Tibial nerve (tissue), 4 donors: Measurements from ENCODE around the gene TMPRSS12. TPM values are rescaled to one million over a fixed set of nuclear protein-coding genes. Genes with fewer than 3 reads are reported as not detected.
"Not testable (repeated sequence)": the region's sequence is repeated elsewhere in the genome, so short reads cannot be mapped to it uniquely, and the experiment has no call there.

Source experiments
- DNase-seq, 2 donors: peaks; one replicate each; pipeline ENCODE4 v3.0.0-alpha.2; 2019; ENCODE audit warnings: low spot score in 2 of 2
- H3K27ac ChIP-seq, 4 donors: fragments of 200-600 bp; sonication (generic) in 3 of 4; one replicate each; pipeline ENCODE4 v1.5.1; 2017 to 2019; ENCODE audit warnings: mild to moderate bottlenecking in 1 of 4
- H3K27me3 ChIP-seq, 2 donors: fragments of 200-600 bp; sonication (generic) in 1 of 2; one replicate each; pipeline versions ENCODE4 v1.5.1 to v1.6.0; 2017 to 2019
- H3K36me3 ChIP-seq, 3 donors: fragments of 200-600 bp; sonication (generic); one replicate each; pipeline ENCODE4 v1.5.1; 2018 to 2019
- H3K4me1 ChIP-seq, 4 donors: fragments of 200-600 bp; sonication (generic) in 3 of 4; one replicate each; pipeline ENCODE4 v1.5.1; 2017 to 2019
- H3K4me3 ChIP-seq, 4 donors: fragments of 200-600 bp; sonication (generic) in 3 of 4; one replicate each; pipeline ENCODE4 v1.5.1; 2017 to 2019; ENCODE audit warnings: mild to moderate bottlenecking in 1 of 4, moderate library complexity in 1 of 4
- H3K9me3 ChIP-seq, 4 donors: fragments of 200-600 bp; sonication (generic) in 3 of 4; one replicate each; pipeline ENCODE4 v1.5.1; 2017 to 2019
- EP300 ChIP-seq, 2 donors: sonication (generic); formaldehyde crosslinking; IDR thresholded peaks; one replicate each; pipeline ENCODE4 v1.6.1; 2017; ENCODE audit warnings: antibody characterized with exemption in 2 of 2, mild to moderate bottlenecking in 1 of 2
- POLR2A ChIP-seq, 2 donors: fragments of 450-650 bp; IDR thresholded peaks; one replicate each; pipeline ENCODE4 v1.6.1; 2017; ENCODE audit warnings: antibody characterized with exemption in 2 of 2, mild to moderate bottlenecking in 2 of 2, moderate library complexity in 2 of 2
- WGBS, 2 donors: methylation state at CpG; one replicate each; pipeline ENCODE4 v1.1.5; 2018; 5-methylcytosine and 5-hydroxymethylcytosine counted together
- total RNA-seq, 4 donors: library from RNA; depleted of rRNA; stranded (reverse); fragments of >200 nt; gene quantifications; one replicate each; pipeline ENCODE4 v1.1.0, GENCODE V29; 2016
- TF ChIP-seq, protein P1 (sequence below), 5 experiments: fragments of 200-600 bp in 3 of 5; fragments of 450-650 bp in 2 of 5; sonication (generic) in 3 of 5; IDR thresholded peaks; one replicate each; pipeline ENCODE4 v1.5.1; 2016 to 2019; ENCODE audit warnings: antibody characterized with exemption in 5 of 5, mild to moderate bottlenecking in 3 of 5, moderate library complexity in 2 of 5

The TMPRSS12 gene
- total RNA-seq, 4 donors from 2014 or later: not detected

DNA sequence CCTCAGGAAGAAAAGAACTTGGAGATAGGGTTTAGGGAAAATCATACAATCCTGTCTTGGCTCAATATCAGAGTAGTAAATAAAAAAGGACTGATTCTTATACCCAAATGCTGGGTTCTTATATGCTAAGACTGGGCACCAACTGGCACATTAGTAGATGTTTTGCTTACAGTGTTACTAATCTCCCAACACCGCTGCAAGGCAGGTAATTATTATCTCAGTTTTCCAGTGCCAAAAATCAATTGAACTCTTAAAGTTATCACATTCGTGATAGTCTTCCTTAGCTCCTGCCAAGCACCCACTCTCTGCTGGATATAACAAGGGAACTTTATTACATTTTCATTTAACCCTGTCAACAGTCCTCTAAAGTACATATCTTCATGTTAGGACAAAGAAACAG, 84.6 kb downstream of the TMPRSS12 start:
- Histone ChIP-seq H3K27me3 (no peaks in the 10 kb centered on the region), H3K36me3 (peaks cover 0 to 45% (median 0%) of the 10 kb centered on the region in 3 donors), H3K9me3 (no peaks in the 10 kb centered on the region), H3K4me1 (peaks cover 0 to 50% (median 15%) of the 10 kb centered on the region in 4 donors), H3K4me3 (peak overlapping the region; percentile 60 to 81 (median 66)), H3K27ac (peak overlapping the region in 3 of 4 donors; percentile 82 to 93 (median 92))
- no peak for DNase-seq
- WGBS, 2 donors: 21 to 29% methylated on average over 2 of the region's 2 CpGs
- TF ChIP-seq, protein P1, sequence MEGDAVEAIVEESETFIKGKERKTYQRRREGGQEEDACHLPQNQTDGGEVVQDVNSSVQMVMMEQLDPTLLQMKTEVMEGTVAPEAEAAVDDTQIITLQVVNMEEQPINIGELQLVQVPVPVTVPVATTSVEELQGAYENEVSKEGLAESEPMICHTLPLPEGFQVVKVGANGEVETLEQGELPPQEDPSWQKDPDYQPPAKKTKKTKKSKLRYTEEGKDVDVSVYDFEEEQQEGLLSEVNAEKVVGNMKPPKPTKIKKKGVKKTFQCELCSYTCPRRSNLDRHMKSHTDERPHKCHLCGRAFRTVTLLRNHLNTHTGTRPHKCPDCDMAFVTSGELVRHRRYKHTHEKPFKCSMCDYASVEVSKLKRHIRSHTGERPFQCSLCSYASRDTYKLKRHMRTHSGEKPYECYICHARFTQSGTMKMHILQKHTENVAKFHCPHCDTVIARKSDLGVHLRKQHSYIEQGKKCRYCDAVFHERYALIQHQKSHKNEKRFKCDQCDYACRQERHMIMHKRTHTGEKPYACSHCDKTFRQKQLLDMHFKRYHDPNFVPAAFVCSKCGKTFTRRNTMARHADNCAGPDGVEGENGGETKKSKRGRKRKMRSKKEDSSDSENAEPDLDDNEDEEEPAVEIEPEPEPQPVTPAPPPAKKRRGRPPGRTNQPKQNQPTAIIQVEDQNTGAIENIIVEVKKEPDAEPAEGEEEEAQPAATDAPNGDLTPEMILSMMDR (IDR thresholded peaks at IDR 0.05): no peak
- TF ChIP-seq EP300 (IDR thresholded peaks at IDR 0.05): no peak
- no peak for TF ChIP-seq POLR2A (IDR thresholded peaks at IDR 0.05)

DNA sequence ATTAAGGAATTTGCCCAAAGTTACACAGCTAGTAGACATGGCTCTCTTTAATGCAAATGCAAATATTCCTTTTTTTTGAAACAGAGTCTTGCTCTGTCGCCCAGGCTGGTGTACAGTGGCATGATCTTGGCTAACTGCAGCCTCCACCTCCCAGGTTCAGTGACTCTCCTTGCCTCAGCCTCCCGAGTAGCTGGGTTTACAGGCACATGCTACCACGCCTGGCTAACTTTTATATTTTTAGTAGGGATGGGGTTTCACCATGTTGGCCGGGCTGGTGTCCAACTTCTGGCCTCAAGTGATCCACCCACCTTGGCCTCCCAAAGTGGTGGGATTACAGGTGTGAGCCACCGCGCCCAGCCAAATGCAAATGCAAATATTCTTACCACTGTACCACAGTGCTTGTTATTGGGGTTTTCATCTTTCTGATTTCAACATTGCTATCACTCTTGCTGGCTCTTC, 85.1 kb downstream of the TMPRSS12 start:
- H3K27ac ChIP-seq: peak overlapping the region in 3 of 4 donors; percentile 82 to 93 (median 92)
- no peaks in the 10 kb centered on the region for H3K9me3 ChIP-seq
- WGBS, 2 donors: 73 to 82% methylated on average over 6 of the region's 6 CpGs
- DNase-seq: no peak
- H3K27me3 ChIP-seq: no peaks in the 10 kb centered on the region
- TF ChIP-seq EP300 (IDR thresholded peaks at IDR 0.05) (no peak), POLR2A (IDR thresholded peaks at IDR 0.05) (no peak)
- peaks cover 0 to 46% (median 0%) of the 10 kb centered on the region in 3 donors for H3K36me3 ChIP-seq
- H3K4me1 ChIP-seq: peaks cover 0 to 50% (median 13%) of the 10 kb centered on the region in 4 donors
- peak overlapping the region; percentile 60 to 81 (median 66) for H3K4me3 ChIP-seq

DNA sequence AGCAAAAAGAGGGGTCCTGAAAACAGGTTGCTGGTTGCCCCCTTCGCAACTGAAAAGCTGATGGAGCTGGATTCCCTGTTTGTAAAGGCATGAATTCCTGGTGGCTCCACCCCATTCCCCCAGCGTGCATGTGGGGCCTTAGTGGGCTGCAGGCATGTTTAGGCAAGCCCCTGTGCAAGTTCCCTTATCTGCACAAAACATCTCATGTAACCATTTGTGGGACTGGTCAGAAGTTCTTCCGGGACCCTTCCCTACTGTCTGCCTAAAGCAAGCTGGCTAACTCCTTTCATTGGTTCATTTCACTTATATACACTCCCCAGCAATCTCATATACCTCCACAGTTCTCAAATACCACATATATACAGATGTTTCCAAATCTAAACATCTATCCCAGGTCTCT, 85.7 kb downstream of the TMPRSS12 start:
- Histone ChIP-seq H3K4me1 (peaks cover 0 to 51% (median 14%) of the 10 kb centered on the region in 4 donors), H3K27ac (peak overlapping the region in 2 of 4 donors; percentile 48 to 92), H3K4me3 (peak overlapping the region; percentile 60 to 81 (median 66)), H3K36me3 (peaks cover 0 to 50% (median 0%) of the 10 kb centered on the region in 3 donors), H3K27me3 (no peaks in the 10 kb centered on the region), H3K9me3 (no peaks in the 10 kb centered on the region)
- WGBS, 2 donors: 52 to 59% methylated on average over 3 of the region's 3 CpGs
- DNase-seq: no peak
- no peak for TF ChIP-seq EP300 (IDR thresholded peaks at IDR 0.05)

DNA sequence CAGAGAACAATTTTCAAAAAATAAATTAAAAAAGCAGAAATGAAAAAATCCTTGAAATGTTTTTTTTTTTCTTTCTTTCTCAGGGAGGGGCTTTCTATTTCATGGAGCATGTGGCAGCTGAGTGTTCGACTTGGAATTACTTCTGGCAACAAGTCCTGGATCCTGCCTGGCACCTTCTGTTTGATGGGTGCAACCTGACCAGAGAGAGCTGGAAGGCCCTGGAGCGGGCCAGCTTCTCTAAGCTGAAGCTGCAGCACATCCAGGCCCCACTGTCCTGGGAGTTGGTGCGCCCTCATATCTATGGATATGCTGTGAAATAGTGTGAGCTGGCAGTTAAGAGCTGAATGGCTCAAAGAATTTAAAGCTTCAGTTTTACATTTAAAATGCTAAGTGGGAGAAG, 87.1 kb downstream of the TMPRSS12 start:
- Histone ChIP-seq H3K4me3 (peak overlapping the region in 1 of 4 donors; percentile 81), H3K36me3 (peaks cover 0 to 59% (median 0%) of the 10 kb centered on the region in 3 donors), H3K27me3 (no peaks in the 10 kb centered on the region), H3K4me1 (peaks cover 0 to 59% (median 17%) of the 10 kb centered on the region in 4 donors), H3K27ac (no peak overlapping the region), H3K9me3 (no peaks in the 10 kb centered on the region)
- TF ChIP-seq POLR2A (IDR thresholded peaks at IDR 0.05): no peak
- TF ChIP-seq EP300 (IDR thresholded peaks at IDR 0.05): no peak
- TF ChIP-seq, protein P1 (IDR thresholded peaks at IDR 0.05): no peak
- WGBS, 2 donors: 87 to 96% methylated on average over 3 of the region's 3 CpGs
- no peak for DNase-seq

DNA sequence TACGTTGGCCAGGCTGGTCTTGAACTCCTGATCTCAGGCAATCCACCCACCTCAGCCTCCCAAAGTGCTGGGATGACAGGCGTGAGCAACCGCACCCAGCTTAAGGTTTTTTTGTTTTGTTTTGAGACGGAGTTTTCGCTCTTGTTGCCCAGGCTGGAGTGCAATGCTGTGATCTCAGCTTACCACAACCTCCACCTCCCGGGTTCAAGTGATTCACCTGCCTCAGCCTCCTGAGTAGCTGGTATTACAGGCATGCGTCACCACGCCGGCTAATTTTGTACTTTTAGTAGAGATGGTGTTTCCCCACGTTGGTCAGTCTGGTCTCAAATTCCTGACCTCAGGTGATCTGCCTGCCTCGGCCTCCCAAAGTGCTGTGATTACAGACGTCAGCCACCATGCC, 87.8 kb downstream of the TMPRSS12 start:
- WGBS, 2 donors: 90% methylated on average over 12 of the region's 12 CpGs
- not testable (repeated sequence) for DNase-seq, H3K27me3 ChIP-seq, H3K9me3 ChIP-seq, H3K27ac ChIP-seq, H3K4me3 ChIP-seq
- peaks cover 0 to 59% (median 0%) of the 10 kb centered on the region in 3 donors for H3K36me3 ChIP-seq
- peaks cover 0 to 64% (median 19%) of the 10 kb centered on the region in 4 donors for H3K4me1 ChIP-seq

DNA sequence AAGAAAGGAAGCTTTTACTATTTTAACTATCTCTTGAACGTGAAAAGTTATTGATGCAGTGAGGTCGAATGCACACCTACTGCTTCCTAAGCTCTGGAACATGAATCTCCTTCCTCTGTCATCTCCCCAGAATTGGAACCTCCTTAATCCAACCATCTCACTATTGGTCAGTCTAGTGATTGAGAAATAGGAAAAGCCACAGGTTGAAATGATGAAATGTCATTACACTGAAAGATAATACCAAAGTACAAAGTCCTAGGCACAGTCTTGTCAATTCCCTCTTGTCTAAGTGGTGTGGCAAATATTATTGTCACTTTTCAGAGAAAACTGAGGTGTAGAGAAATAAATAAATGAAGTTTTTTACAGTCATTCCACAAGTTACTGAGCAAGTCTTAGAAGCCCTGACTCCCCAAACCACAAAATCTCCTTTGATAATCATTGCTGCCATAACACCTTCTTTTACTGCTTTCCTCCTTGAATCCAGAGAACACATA, 90.1 kb downstream of the TMPRSS12 start:
- 57 to 69% methylated on average over 2 of the region's 2 CpGs for WGBS, 2 donors
- no peak for DNase-seq
- H3K27me3 ChIP-seq: no peaks in the 10 kb centered on the region
- peaks cover 0 to 6% (median 0%) of the 10 kb centered on the region in 4 donors for H3K9me3 ChIP-seq
- H3K4me3 ChIP-seq: no peak overlapping the region
- peaks cover 0 to 81% (median 27%) of the 10 kb centered on the region in 4 donors for H3K4me1 ChIP-seq
- peak overlapping the region in 3 of 4 donors; percentile 47 to 83 (median 80) for H3K27ac ChIP-seq
- H3K36me3 ChIP-seq: peaks cover 0 to 67% (median 0%) of the 10 kb centered on the region in 3 donors
- TF ChIP-seq POLR2A (IDR thresholded peaks at IDR 0.05) (no peak), EP300 (IDR thresholded peaks at IDR 0.05) (peak in 1 of 2 donors; percentile 8)

DNA sequence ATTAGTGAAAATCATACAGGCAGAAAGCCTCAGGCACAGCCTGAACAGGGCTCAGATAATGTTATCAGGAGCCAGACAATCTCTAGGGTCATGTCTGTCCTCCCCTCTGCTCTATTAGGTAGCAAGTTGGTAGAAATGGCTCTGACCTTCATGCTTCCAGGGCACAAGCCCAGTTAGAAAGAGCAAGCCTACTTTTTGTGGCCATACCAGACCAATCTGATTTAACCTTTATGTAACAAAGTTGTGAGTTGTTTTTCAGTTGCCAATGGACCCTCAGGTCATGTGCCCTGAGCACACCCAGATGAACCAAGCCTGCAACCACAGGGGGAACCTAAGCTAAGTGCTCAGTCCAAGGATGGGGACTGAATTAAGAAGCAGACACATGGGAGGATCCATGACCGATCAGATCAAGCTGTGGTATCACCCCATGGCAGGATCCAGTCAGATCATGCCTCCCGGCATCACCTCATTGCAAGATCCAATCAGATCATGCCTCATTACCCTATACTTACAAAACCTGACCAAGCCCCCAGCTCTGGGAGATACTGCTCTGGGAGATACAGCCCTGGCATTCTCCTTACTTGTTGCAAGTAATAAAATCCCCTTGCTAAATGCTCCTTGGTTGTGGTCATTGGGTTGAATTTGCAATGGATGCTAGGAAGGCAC, 90.9 kb downstream of the TMPRSS12 start:
- Histone ChIP-seq H3K9me3 (peaks cover 0 to 10% (median 0%) of the 10 kb centered on the region in 4 donors), H3K4me1 (peaks cover 0 to 78% (median 27%) of the 10 kb centered on the region in 4 donors), H3K4me3 (no peak overlapping the region), H3K27me3 (no peaks in the 10 kb centered on the region), H3K36me3 (peaks cover 0 to 67% (median 0%) of the 10 kb centered on the region in 3 donors), H3K27ac (peak overlapping the region in 3 of 4 donors; percentile 47 to 83 (median 80))
- TF ChIP-seq, protein P1 (IDR thresholded peaks at IDR 0.05): no peak
- TF ChIP-seq POLR2A (IDR thresholded peaks at IDR 0.05) (no peak), EP300 (IDR thresholded peaks at IDR 0.05) (no peak)
- DNase-seq: no peak
- 88 to 97% methylated on average over 2 of the region's 2 CpGs for WGBS, 2 donors
